ENCODE results near the gene ATP6V0D1. TPM values are rescaled to one million over a fixed set of nuclear protein-coding genes. Genes with fewer than 3 reads are reported as not detected.

Gene ATP6V0D1
- total RNA-seq, 1 experiment from 2014 or later: 85.3 TPM

GRCh38 chr16:67521095-67521804, 40.3 kb upstream of the ATP6V0D1 start:
- Mint-ChIP-seq H3K9me3 (ENCODE audit: low read depth, unreplicated experiment) (no peaks in the 10 kb centered on the region), H3K27ac (ENCODE audit: unreplicated experiment) (peak overlapping the region; percentile 73), H3K4me3 (ENCODE audit: low read depth, unreplicated experiment) (peak overlapping the region; percentile 73), H3K4me1 (ENCODE audit: low read depth, unreplicated experiment) (peaks cover 15% of the 10 kb centered on the region), H3K36me3 (ENCODE audit: insufficient read depth, unreplicated experiment) (peaks cover 8% of the 10 kb centered on the region), H3K27me3 (ENCODE audit: unreplicated experiment) (peaks cover 36% of the 10 kb centered on the region)
- CTCF ChIA-PET: interaction anchor here (0.5 to 2.0 kb wide), 40 partner anchors 9 to 519 kb away, joined by 3 to 37 read pairs (median 5); partner anchors contain the start of genes ACD, ATP6V0D1, C16orf86 and CARMIL2
- intact Hi-C loops (cut with micrococcal nuclease; ENCODE audit: unreplicated experiment): loop anchor here (2.0 to 5.0 kb wide), 2 partner anchors 42 to 406 kb away; partner anchors contain the start of gene CTCF
- BruUV-seq (replicated peaks): no TSS peak
- peak; percentile 98 for DNase-seq
- TF ChIP-seq CTCF (IDR thresholded peaks at IDR 0.05; ENCODE audit: unreplicated experiment): peak; percentile 90

GRCh38 chr16:67519242-67519641, 38.3 kb upstream of the ATP6V0D1 start:
- DNase-seq: no peak
- peaks cover 8% of the 10 kb centered on the region for H3K4me1 Mint-ChIP-seq (ENCODE audit: low read depth, unreplicated experiment)
- TF ChIP-seq CTCF (IDR thresholded peaks at IDR 0.05; ENCODE audit: unreplicated experiment): no peak
- no peak overlapping the region for H3K4me3 Mint-ChIP-seq (ENCODE audit: low read depth, unreplicated experiment)
- no TSS peak for BruUV-seq (replicated peaks)
- no peaks in the 10 kb centered on the region for H3K9me3 Mint-ChIP-seq (ENCODE audit: low read depth, unreplicated experiment)
- H3K36me3 Mint-ChIP-seq (ENCODE audit: insufficient read depth, unreplicated experiment): peaks cover 7% of the 10 kb centered on the region
- peaks cover 17% of the 10 kb centered on the region for H3K27me3 Mint-ChIP-seq (ENCODE audit: unreplicated experiment)
- CTCF ChIA-PET: no interaction called here
- intact Hi-C loops (cut with micrococcal nuclease; ENCODE audit: unreplicated experiment): no loop called here
- H3K27ac Mint-ChIP-seq (ENCODE audit: unreplicated experiment): no peak overlapping the region

- TF ChIP-seq CTCF (IDR thresholded peaks at IDR 0.05; ENCODE audit: unreplicated experiment): no peak
- BruUV-seq (replicated peaks): no TSS peak
- H3K4me1 Mint-ChIP-seq (ENCODE audit: low read depth, unreplicated experiment): peaks cover 8% of the 10 kb centered on the region
- H3K9me3 Mint-ChIP-seq (ENCODE audit: low read depth, unreplicated experiment): no peaks in the 10 kb centered on the region
- intact Hi-C loops (cut with micrococcal nuclease; ENCODE audit: unreplicated experiment): no loop called here
- CTCF ChIA-PET: no interaction called here
- H3K36me3 Mint-ChIP-seq (ENCODE audit: insufficient read depth, unreplicated experiment): peaks cover 7% of the 10 kb centered on the region
- DNase-seq: no peak
- no peak overlapping the region for H3K27ac Mint-ChIP-seq (ENCODE audit: unreplicated experiment)
- H3K27me3 Mint-ChIP-seq (ENCODE audit: unreplicated experiment): peaks cover 12% of the 10 kb centered on the region
- H3K4me3 Mint-ChIP-seq (ENCODE audit: low read depth, unreplicated experiment): no peak overlapping the region
These were observed 37.7 kb upstream of the ATP6V0D1 start for GRCh38 chr16:67518676-67519075.

- no peak for DNase-seq
- peaks cover 7% of the 10 kb centered on the region for H3K36me3 Mint-ChIP-seq (ENCODE audit: insufficient read depth, unreplicated experiment)
- H3K27ac Mint-ChIP-seq (ENCODE audit: unreplicated experiment): no peak overlapping the region
- H3K9me3 Mint-ChIP-seq (ENCODE audit: low read depth, unreplicated experiment): no peaks in the 10 kb centered on the region
- peaks cover 12% of the 10 kb centered on the region for H3K27me3 Mint-ChIP-seq (ENCODE audit: unreplicated experiment)
- no peak overlapping the region for H3K4me3 Mint-ChIP-seq (ENCODE audit: low read depth, unreplicated experiment)
- peaks cover 8% of the 10 kb centered on the region for H3K4me1 Mint-ChIP-seq (ENCODE audit: low read depth, unreplicated experiment)
- BruUV-seq (replicated peaks): no TSS peak
- no peak for TF ChIP-seq CTCF (IDR thresholded peaks at IDR 0.05; ENCODE audit: unreplicated experiment)
- CTCF ChIA-PET: no interaction called here
- intact Hi-C loops (cut with micrococcal nuclease; ENCODE audit: unreplicated experiment): no loop called here
These were observed 36.9 kb upstream of the ATP6V0D1 start for GRCh38 chr16:67517661-67518423.

Data from Calu3 (cell line).